OCI-LY1 (cell line): Measurements from ENCODE around the gene RAB11B.

Experiments
- H2AFZ ChIP-seq: fragments of 200-600 bp; sonication (generic), shearing (Covaris generic); 2 replicates; pipeline ENCODE4 v1.6.0; 2014; ENCODE audit warnings: antibody characterized with exemption, mild to moderate bottlenecking, low read length
- H3F3A ChIP-seq: fragments of 200-600 bp; sonication (generic), shearing (Covaris generic); 2 replicates; pipeline ENCODE4 v1.6.0; 2014; ENCODE audit warnings: mild to moderate bottlenecking, antibody characterized with exemption, low read length, moderate library complexity; ENCODE audit not compliant: insufficient read depth
- H3K27ac ChIP-seq: fragments of 200-600 bp; sonication (generic); 2 replicates; pipeline ENCODE4 v1.5.1; 2014; ENCODE audit warnings: low read length, mixed run types, mild to moderate bottlenecking, low read depth; ENCODE audit not compliant: poor library complexity, severe bottlenecking
- H3K27me3 ChIP-seq: fragments of 200-600 bp; sonication (generic); 2 replicates; pipeline ENCODE4 v1.6.0; 2014; ENCODE audit warnings: antibody characterized with exemption, mild to moderate bottlenecking, low read length, moderate library complexity; ENCODE audit not compliant: insufficient read depth
- H3K36me3 ChIP-seq: fragments of 200-600 bp; sonication (generic); 2 replicates; pipeline ENCODE4 v1.6.1; 2014; ENCODE audit warnings: mild to moderate bottlenecking, antibody characterized with exemption, low read length, moderate library complexity, mixed read lengths; ENCODE audit not compliant: insufficient read depth
- H3K4me1 ChIP-seq: fragments of 200-600 bp; sonication (generic); 2 replicates; pipeline ENCODE4 v1.5.1; 2014; ENCODE audit warnings: mild to moderate bottlenecking, low read length, moderate library complexity; ENCODE audit not compliant: insufficient read depth, severe bottlenecking
- H3K4me2 ChIP-seq: fragments of 200-600 bp; sonication (generic), shearing (Covaris generic); 2 replicates; pipeline ENCODE4 v1.6.1; 2014; ENCODE audit warnings: low read length
- H3K4me3 ChIP-seq: fragments of 200-600 bp; sonication (generic); 2 replicates; pipeline ENCODE4 v1.5.1; 2014; ENCODE audit warnings: low read length, low read depth, mild to moderate bottlenecking, mixed read lengths; ENCODE audit not compliant: poor library complexity, severe bottlenecking
- H3K79me2 ChIP-seq: fragments of 200-600 bp; shearing (Covaris generic); 2 replicates; pipeline ENCODE4 v1.6.1; 2016; ENCODE audit warnings: mixed run types, low read length, mixed read lengths; ENCODE audit not compliant: insufficient read depth
- H3K9ac ChIP-seq: fragments of 200-600 bp; sonication (generic), shearing (Covaris generic); 2 replicates; pipeline ENCODE4 v1.6.1; 2014; ENCODE audit warnings: mild to moderate bottlenecking, low read length, mixed read lengths
- H3K9me2 ChIP-seq: fragments of 200-600 bp; sonication (generic), shearing (Covaris generic); 2 replicates; pipeline ENCODE4 v1.6.1; 2014; ENCODE audit warnings: low read depth, mild to moderate bottlenecking, low read length, mixed read lengths
- H3K9me3 ChIP-seq: fragments of 200-600 bp; shearing (Covaris generic); 2 replicates; pipeline ENCODE4 v1.6.1; 2014; ENCODE audit warnings: low read length, mixed read lengths
- H4K20me1 ChIP-seq: fragments of 200-600 bp; sonication (generic), shearing (Covaris generic); 2 replicates; pipeline ENCODE4 v1.6.0; 2016; ENCODE audit warnings: mild to moderate bottlenecking, low read length; ENCODE audit not compliant: insufficient read depth
- CTCF ChIP-seq: fragments of 200-600 bp; sonication (generic), shearing (Covaris generic); IDR thresholded peaks from 2 replicates; pipeline ENCODE4 v1.5.1; 2017; ENCODE audit warnings: mild to moderate bottlenecking, antibody characterized with exemption, low read length, moderate library complexity, mixed read lengths
- EZH2 ChIP-seq: fragments of 200-600 bp; sonication (generic), shearing (Covaris generic); IDR thresholded peaks from 2 replicates; pipeline ENCODE4 v1.8.0; 2017; ENCODE audit warnings: borderline replicate concordance, mixed run types, mild to moderate bottlenecking, antibody characterized with exemption, low read length, moderate library complexity, mixed read lengths

The RAB11B gene

DNA sequence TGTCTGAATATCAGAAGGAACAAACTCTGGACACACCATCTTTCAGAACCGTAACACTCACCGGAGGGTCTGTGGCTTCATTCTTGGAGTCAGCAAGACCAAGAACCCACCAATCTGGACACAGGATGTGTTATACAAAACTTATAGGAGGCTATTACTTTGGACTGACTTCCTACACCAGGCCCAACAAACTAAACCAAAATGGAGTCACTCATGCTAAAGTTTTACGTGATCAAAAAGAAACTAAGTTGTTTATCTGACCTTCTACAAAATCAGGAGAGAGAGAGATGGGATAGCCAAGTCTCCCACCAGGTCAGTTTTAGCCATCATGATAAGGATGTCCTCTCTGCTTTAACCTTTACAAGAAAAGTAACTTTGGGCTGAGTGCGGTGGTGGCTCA, 3.2 kb upstream of the RAB11B start:
- no peaks in the 10 kb centered on the region for H3K9me2 ChIP-seq
- TF ChIP-seq EZH2 = no peak
- no peaks in the 10 kb centered on the region for H4K20me1 ChIP-seq
- peaks cover 3% of the 10 kb centered on the region; the same call in 1 of the 2 replicates for H3K36me3 ChIP-seq
- no peak overlapping the region for H3K27ac ChIP-seq
- H2AFZ ChIP-seq = no peak overlapping the region
- H3K79me2 ChIP-seq = 0 out of 2 replicates have a peak, but pooled peaks cover 2% of the 10 kb centered on the region
- 0 out of 2 replicates have a peak, but pooled peaks cover 3% of the 10 kb centered on the region for H3F3A ChIP-seq
- no peaks in the 10 kb centered on the region for H3K27me3 ChIP-seq
- H3K9me3 ChIP-seq = no peaks in the 10 kb centered on the region
- H3K4me1 ChIP-seq = peaks cover 22% of the 10 kb centered on the region
- H3K4me3 ChIP-seq = no peak overlapping the region
- no peak overlapping the region for H3K9ac ChIP-seq
- H3K4me2 ChIP-seq = no peak overlapping the region

GRCh38 chr19:8387688-8388611, 2.2 kb upstream of the RAB11B start:
- no peak overlapping the region for H2AFZ ChIP-seq
- H4K20me1 ChIP-seq = no peaks in the 10 kb centered on the region
- no peak overlapping the region for H3K9ac ChIP-seq
- H3K9me3 ChIP-seq = no peaks in the 10 kb centered on the region
- H3K4me1 ChIP-seq = peaks cover 27% of the 10 kb centered on the region
- H3K27ac ChIP-seq = no peak overlapping the region
- H3K4me3 ChIP-seq = no peak overlapping the region
- no peaks in the 10 kb centered on the region for H3K27me3 ChIP-seq
- no peak overlapping the region for H3K4me2 ChIP-seq
- H3F3A ChIP-seq = 0 out of 2 replicates have a peak, but pooled peaks cover 3% of the 10 kb centered on the region
- no peak for TF ChIP-seq EZH2
- no peak for TF ChIP-seq CTCF
- H3K9me2 ChIP-seq = no peaks in the 10 kb centered on the region
- H3K79me2 ChIP-seq = 0 out of 2 replicates have a peak, but pooled peaks cover 3% of the 10 kb centered on the region
- peaks cover 3% of the 10 kb centered on the region; the same call in 1 of the 2 replicates for H3K36me3 ChIP-seq

DNA sequence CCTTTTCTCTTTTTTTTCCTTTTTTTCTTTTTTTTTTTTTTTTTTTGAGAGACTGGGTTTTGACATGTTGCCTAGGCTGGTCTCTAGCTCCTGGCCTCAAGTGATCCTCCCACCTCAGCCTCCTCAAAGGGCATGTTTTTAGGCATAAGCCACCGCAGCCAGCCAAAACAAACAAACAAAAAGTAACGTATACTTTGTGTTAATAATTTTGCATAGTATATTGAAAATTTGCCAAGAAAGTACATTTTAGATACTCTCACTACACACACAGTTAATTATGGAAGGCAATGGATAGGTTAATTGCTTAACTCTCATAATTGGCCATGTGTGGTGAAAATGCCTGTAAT, 1.6 kb upstream of the RAB11B start:
- Histone ChIP-seq H3K4me1 (peaks cover 27% of the 10 kb centered on the region), H3K79me2 (0 out of 2 replicates have a peak, but pooled peaks cover 3% of the 10 kb centered on the region), H3K27me3 (no peaks in the 10 kb centered on the region), H3F3A (0 out of 2 replicates have a peak, but pooled peaks cover 3% of the 10 kb centered on the region), H3K9me2 (no peaks in the 10 kb centered on the region), H4K20me1 (no peaks in the 10 kb centered on the region), H3K9me3 (no peaks in the 10 kb centered on the region), H3K4me3 (no peak overlapping the region), H2AFZ (no peak overlapping the region), H3K36me3 (peaks cover 3% of the 10 kb centered on the region; the same call in 1 of the 2 replicates), H3K9ac (no peak overlapping the region), H3K4me2 (0 out of 2 replicates have a peak overlapping the region, but pooled peaks have one; percentile 75), H3K27ac (no peak overlapping the region)
- no peak for TF ChIP-seq CTCF
- no peak for TF ChIP-seq EZH2
